ENCODE measurements around the gene BRDT. TPM values are rescaled to one million over a fixed set of nuclear protein-coding genes. Genes with fewer than 3 reads are reported as not detected.

BRDT gene
- total and polyA plus RNA-seq, 3 donors from 2014 or later: 70.8 to 141 (median 97.4) TPM

GRCh38 chr1:92045766-92046495 lies 96.7 kb downstream of the BRDT start:
- Histone ChIP-seq H3K27me3 (no peaks in the 10 kb centered on the region), H3K4me3 (no peak overlapping the region), H3K27ac (no peak overlapping the region), H3K36me3 (ENCODE audit: low read depth, missing control alignments) (no peaks in the 10 kb centered on the region), H3K9me3 (no peaks in the 10 kb centered on the region), H3K4me1 (no peaks in the 10 kb centered on the region)
- intact Hi-C loops (cut with DNase I; ENCODE audit: low total_unique reads): no loop called here
- WGBS, 2 donors: 76 to 90% methylated on average over 2 of the region's 2 CpGs
- TF ChIP-seq POLR2A (IDR thresholded peaks at IDR 0.05) (no peak), CTCF (IDR thresholded peaks at IDR 0.05) (no peak)
- DNase-seq: no peak

- no peaks in the 10 kb centered on the region for H3K9me3 ChIP-seq
- H3K4me3 ChIP-seq: no peak overlapping the region
- intact Hi-C loops (cut with DNase I; ENCODE audit: low total_unique reads): no loop called here
- H3K27ac ChIP-seq: no peak overlapping the region
- H3K27me3 ChIP-seq: no peaks in the 10 kb centered on the region
- no peak for TF ChIP-seq CTCF (IDR thresholded peaks at IDR 0.05)
- no peaks in the 10 kb centered on the region for H3K36me3 ChIP-seq (ENCODE audit: low read depth, missing control alignments)
- H3K4me1 ChIP-seq: no peaks in the 10 kb centered on the region
- no peak for DNase-seq
Measured at GRCh38 chr1:92051948-92052347, 102.7 kb downstream of the BRDT start.

Other genes with a start within 250 kb of the BRDT start
- gene TGFBR3, start 63.2 kb upstream of the BRDT start, total RNA-seq: 10 to 100 TPM; 24.0 to 34.7 TPM
- gene TGFBR3, start 63.2 kb upstream of the BRDT start, polyA plus RNA-seq (ENCODE audit: insufficient read depth, low read depth, low replicate concordance): 37.2 TPM
- 1 to 10 TPM; 1.1 to 2.0 TPM for gene EPHX4, start 80.6 kb downstream of the BRDT start, total RNA-seq
- gene EPHX4, start 80.6 kb downstream of the BRDT start, polyA plus RNA-seq (ENCODE audit: insufficient read depth, low read depth, low replicate concordance): 1.9 TPM
- not detected for gene SETSIP, start 126.0 kb downstream of the BRDT start, total RNA-seq
- gene SETSIP, start 126.0 kb downstream of the BRDT start, polyA plus RNA-seq (ENCODE audit: insufficient read depth, low read depth, low replicate concordance): not detected
- 10 to 100 TPM; 14.6 to 15.3 TPM for gene BTBD8, start 130.9 kb downstream of the BRDT start, total RNA-seq
- gene BTBD8, start 130.9 kb downstream of the BRDT start, polyA plus RNA-seq (ENCODE audit: insufficient read depth, low read depth, low replicate concordance): 4.5 TPM

All from testis (tissue), 3 donors.